Measurements from ENCODE around the gene PRSS50. TPM values are rescaled to one million over a fixed set of nuclear protein-coding genes. Genes with fewer than 3 reads are reported as not detected.
A peak's percentile ranks its signal among the peaks of the same experiment; 100 is the strongest.
"Not testable (repeated sequence)": the region's sequence is repeated elsewhere in the genome, so short reads cannot be mapped to it uniquely, and the experiment has no call there.

The PRSS50 gene
- total RNA-seq, 1 donor from 2014 or later = 0.22 TPM

- Histone ChIP-seq H3K27ac (replicated peaks) (no peak overlapping the region), H3K27me3 (ENCODE audit: low read depth) (no peaks in the 10 kb centered on the region), H3K9me3 (replicated peaks) (no peaks in the 10 kb centered on the region), H3K36me3 (no peaks in the 10 kb centered on the region), H3K4me3 (no peak overlapping the region), H3K4me1 (peaks cover 12% of the 10 kb centered on the region)
- intact Hi-C loops (cut with micrococcal nuclease) = loop anchor here (5.0 kb wide), 1 partner anchor 200 kb away; no protein-coding TSS in a partner anchor
- no peak for TF ChIP-seq CTCF (IDR thresholded peaks at IDR 0.05; ENCODE audit: borderline replicate concordance)
- peak; percentile 10 for DNase-seq
These were observed 10.1 kb downstream of the PRSS50 start for GRCh38 chr3:46707601-46708011.

DNA sequence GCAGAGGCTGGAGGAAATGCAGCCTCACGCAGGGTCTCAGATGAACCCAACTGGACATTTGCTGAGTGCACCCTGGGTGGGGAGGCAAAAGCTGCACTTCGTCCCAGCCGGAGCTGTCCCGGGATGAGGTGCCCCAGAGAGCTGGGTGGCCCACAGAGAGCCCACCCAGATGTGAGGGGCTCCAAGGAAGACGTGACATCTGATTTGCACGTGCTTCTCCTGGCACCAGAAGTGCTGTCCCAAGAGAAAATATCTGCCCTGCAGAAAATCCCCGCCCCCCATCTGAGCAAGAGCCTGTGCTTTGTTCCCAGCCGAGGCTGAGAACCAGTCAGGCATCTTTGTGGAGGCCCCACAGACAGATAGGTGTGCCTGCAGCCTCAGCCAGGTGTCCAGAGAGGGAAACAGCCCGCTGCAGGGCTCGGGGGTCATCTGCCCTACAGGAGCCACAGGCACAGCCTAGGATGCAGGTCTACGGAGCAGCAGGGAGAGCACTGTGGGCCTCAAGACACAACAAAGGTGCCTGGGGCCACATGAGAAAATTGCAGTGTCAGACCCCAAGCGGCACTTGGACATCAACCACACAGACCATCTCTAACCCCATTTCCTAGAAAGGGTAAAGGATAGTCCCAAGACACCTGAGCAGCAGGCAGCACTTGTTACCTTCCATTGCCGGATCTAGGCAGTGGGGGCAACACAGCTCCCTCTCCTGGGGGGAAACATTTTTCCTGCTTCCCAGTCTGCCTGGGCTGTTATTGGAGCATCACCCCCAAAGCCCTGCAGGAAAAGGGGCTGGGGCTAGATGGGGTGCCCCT is 10.7 kb downstream of the PRSS50 start:
- no peaks in the 10 kb centered on the region for H3K36me3 ChIP-seq

GRCh38 chr3:46705751-46706552 is 11.7 kb downstream of the PRSS50 start:
- no peak for TF ChIP-seq CTCF (IDR thresholded peaks at IDR 0.05; ENCODE audit: borderline replicate concordance)
- Histone ChIP-seq H3K4me3 (no peak overlapping the region), H3K9me3 (replicated peaks) (no peaks in the 10 kb centered on the region), H3K27me3 (ENCODE audit: low read depth) (no peaks in the 10 kb centered on the region), H3K36me3 (no peaks in the 10 kb centered on the region), H3K4me1 (peaks cover 15% of the 10 kb centered on the region), H3K27ac (replicated peaks) (no peak overlapping the region)
- DNase-seq = peak; percentile 13
- intact Hi-C loops (cut with micrococcal nuclease) = loop anchor here (5.0 kb wide), 1 partner anchor 201 kb away; no protein-coding TSS in a partner anchor

More for the DNA sequence above, 10.7 kb downstream of the PRSS50 start:
- H3K4me1 ChIP-seq = peaks cover 12% of the 10 kb centered on the region
- intact Hi-C loops (cut with micrococcal nuclease) = loop anchor here (5.0 kb wide), 1 partner anchor 200 kb away; no protein-coding TSS in a partner anchor
- H3K4me3 ChIP-seq = no peak overlapping the region
- no peak overlapping the region for H3K27ac ChIP-seq (replicated peaks)
- peak; percentile 11 for DNase-seq
- H3K9me3 ChIP-seq (replicated peaks) = no peaks in the 10 kb centered on the region
- H3K27me3 ChIP-seq (ENCODE audit: low read depth) = no peaks in the 10 kb centered on the region
- no peak for TF ChIP-seq CTCF (IDR thresholded peaks at IDR 0.05; ENCODE audit: borderline replicate concordance)

- Histone ChIP-seq H3K4me1 (peaks cover 24% of the 10 kb centered on the region), H3K36me3 (no peaks in the 10 kb centered on the region), H3K27ac (replicated peaks) (no peak overlapping the region), H3K4me3 (no peak overlapping the region), H3K27me3 (ENCODE audit: low read depth) (no peaks in the 10 kb centered on the region), H3K9me3 (replicated peaks) (no peaks in the 10 kb centered on the region)
- intact Hi-C loops (cut with micrococcal nuclease) = loop anchor here (5.0 kb wide), 1 partner anchor 202 kb away; no protein-coding TSS in a partner anchor
- peak; percentile 73 for DNase-seq
- TF ChIP-seq CTCF (IDR thresholded peaks at IDR 0.05; ENCODE audit: borderline replicate concordance) = peak; percentile 98
These were observed 12.6 kb downstream of the PRSS50 start for GRCh38 chr3:46705022-46705530.

GRCh38 chr3:46704346-46704745 is 13.3 kb downstream of the PRSS50 start:
- H3K27me3 ChIP-seq (ENCODE audit: low read depth); H3K36me3 ChIP-seq; H3K27ac ChIP-seq (replicated peaks); H3K9me3 ChIP-seq (replicated peaks); H3K4me3 ChIP-seq; intact Hi-C loops (cut with micrococcal nuclease): not testable (repeated sequence)
- peak; percentile 2 for DNase-seq
- H3K4me1 ChIP-seq = peaks cover 31% of the 10 kb centered on the region

Data from left ventricle myocardium inferior (tissue), 1 donor.